RWPE2 (cell line): Measurements from ENCODE around the gene FXYD2.

Source experiments
- ATAC-seq: fragments of 200-7000 bp; cut with Tn5 transposase; 3 replicates; pipeline ENCODE4 v1.9.1; 2021; ENCODE audit warnings: low read depth
- DNase-seq: peaks from one replicate; pipeline ENCODE4 v3.0.0-alpha.2; 2020; ENCODE audit warnings: low spot score
- H3K27ac ChIP-seq: fragments of 450-650 bp; 2 replicates; pipeline ENCODE4 v1.5.1; 2017; ENCODE audit warnings: mild to moderate bottlenecking; ENCODE audit not compliant: poor library complexity, severe bottlenecking
- H3K27me3 ChIP-seq: fragments of 250-450 bp; sonication (Bioruptor Pico); 2 replicates; pipeline ENCODE4 v1.5.1; 2021; ENCODE audit warnings: mild to moderate bottlenecking, moderate library complexity; ENCODE audit not compliant: insufficient read depth, poor library complexity, severe bottlenecking
- H3K36me3 ChIP-seq: fragments of 250-450 bp; sonication (Bioruptor Pico); 2 replicates; pipeline ENCODE4 v1.5.1; 2020; ENCODE audit warnings: low read depth, mild to moderate bottlenecking, moderate library complexity
- H3K4me1 ChIP-seq: fragments of 250-450 bp; sonication (Bioruptor Pico); 2 replicates; pipeline ENCODE4 v1.5.1; 2021; ENCODE audit warnings: mild to moderate bottlenecking, moderate library complexity; ENCODE audit not compliant: insufficient read depth, poor library complexity, severe bottlenecking
- H3K4me3 ChIP-seq: fragments of 250-450 bp; sonication (Bioruptor Pico); 2 replicates; pipeline ENCODE4 v1.5.1; 2021; ENCODE audit warnings: mild to moderate bottlenecking, moderate library complexity; ENCODE audit not compliant: severe bottlenecking
- H3K9me3 ChIP-seq: fragments of 250-450 bp; sonication (Bioruptor Pico); 2 replicates; pipeline ENCODE4 v1.5.1; 2021; ENCODE audit warnings: mild to moderate bottlenecking, moderate library complexity; ENCODE audit not compliant: severe bottlenecking
- TF ChIP-seq, protein P1 (sequence below): fragments of 450-650 bp; IDR thresholded peaks from one replicate; pipeline ENCODE4 v1.5.1; 2017; ENCODE audit warnings: mild to moderate bottlenecking, moderate library complexity; ENCODE audit not compliant: poor library complexity, severe bottlenecking

FXYD2 gene

DNA sequence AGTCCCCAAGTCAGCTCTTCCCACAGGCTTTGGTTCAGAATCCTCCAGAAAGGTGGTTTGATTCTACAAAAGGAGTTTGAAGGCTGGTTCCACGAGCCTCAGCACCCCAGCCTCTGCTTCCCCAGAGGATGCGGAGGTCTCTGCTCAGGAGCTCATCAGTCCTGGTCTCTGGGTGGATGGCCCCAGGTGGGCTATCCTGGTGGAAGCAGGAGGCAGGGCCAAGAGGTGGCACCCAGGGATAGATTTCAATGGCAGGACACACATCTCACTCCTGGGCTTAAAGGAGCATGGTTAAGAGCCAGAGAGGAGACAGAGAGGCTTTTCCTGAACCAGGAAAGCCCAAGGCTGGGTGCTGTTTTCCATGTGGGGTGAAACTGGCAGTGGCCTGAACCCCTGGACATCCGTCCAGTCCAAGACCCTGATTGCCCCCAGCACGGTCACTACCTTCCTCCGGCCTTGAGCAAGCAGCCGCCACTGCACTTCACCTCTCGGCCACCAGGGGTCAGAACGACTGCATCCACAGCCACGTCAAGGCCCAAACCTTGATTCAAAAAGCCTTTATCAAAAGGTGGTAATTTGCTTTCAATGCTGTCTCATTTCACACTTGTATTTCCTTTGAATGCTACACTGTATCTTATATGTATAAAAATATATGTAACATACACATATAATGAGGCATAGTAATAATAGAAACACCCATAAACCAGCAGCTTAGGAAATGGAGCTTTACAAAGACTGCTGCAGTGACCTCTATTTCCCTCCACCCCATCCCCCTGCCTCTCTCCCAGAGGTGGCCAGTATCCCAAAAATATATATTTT is 19.3 kb upstream of the FXYD2 start:
- Histone ChIP-seq H3K4me1 (no peaks in the 10 kb centered on the region), H3K27me3 (no peaks in the 10 kb centered on the region), H3K27ac (no peak overlapping the region), H3K4me3 (no peak overlapping the region), H3K9me3 (no peaks in the 10 kb centered on the region), H3K36me3 (no peaks in the 10 kb centered on the region)
- DNase-seq = no peak
- TF ChIP-seq, protein P1, sequence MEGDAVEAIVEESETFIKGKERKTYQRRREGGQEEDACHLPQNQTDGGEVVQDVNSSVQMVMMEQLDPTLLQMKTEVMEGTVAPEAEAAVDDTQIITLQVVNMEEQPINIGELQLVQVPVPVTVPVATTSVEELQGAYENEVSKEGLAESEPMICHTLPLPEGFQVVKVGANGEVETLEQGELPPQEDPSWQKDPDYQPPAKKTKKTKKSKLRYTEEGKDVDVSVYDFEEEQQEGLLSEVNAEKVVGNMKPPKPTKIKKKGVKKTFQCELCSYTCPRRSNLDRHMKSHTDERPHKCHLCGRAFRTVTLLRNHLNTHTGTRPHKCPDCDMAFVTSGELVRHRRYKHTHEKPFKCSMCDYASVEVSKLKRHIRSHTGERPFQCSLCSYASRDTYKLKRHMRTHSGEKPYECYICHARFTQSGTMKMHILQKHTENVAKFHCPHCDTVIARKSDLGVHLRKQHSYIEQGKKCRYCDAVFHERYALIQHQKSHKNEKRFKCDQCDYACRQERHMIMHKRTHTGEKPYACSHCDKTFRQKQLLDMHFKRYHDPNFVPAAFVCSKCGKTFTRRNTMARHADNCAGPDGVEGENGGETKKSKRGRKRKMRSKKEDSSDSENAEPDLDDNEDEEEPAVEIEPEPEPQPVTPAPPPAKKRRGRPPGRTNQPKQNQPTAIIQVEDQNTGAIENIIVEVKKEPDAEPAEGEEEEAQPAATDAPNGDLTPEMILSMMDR = peak; percentile 88
- peak; percentile 71; the same call in 2 of the 3 replicates for ATAC-seq

DNA sequence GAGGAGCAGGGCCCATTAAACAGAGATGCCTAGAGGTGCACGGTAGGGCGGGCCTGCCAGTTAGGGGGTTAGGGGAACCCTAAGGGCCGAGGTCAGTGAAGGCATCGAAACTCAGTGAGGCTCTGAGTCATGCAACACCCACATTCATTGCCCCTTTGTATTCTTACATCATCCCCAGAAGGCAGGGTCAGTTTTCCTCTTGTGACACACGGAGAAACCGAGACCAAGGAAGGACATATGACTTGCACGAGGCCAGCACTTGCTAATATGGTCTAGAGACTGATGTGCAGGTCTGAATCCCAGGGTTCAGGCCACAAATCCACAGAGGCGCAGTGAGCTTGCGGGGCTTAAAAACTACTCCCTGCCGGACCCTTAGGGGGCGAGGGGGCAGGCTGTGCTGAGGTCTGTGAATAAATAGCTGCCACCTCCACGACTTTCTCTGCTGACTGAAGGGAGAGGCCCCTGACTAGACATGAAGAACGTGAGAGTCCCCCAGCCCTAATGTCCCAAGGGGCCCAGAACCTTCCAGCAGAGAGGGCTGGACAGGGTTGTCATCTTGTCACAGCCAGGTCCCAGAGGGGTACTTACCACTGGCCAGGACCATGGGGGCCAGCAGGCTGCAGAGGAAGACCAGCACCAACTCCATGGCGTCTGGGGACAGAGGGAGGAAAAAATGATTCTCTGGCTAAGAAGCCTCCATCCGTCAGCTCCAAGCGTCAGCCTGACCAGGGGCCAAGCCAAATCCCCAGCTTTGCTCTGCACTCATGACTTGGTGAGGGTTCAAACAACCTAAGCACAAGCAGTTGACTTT is 17.8 kb upstream of the FXYD2 start:
- H3K36me3 ChIP-seq = no peaks in the 10 kb centered on the region
- ATAC-seq = no peak
- H3K9me3 ChIP-seq = no peaks in the 10 kb centered on the region
- DNase-seq = no peak
- H3K27me3 ChIP-seq = no peaks in the 10 kb centered on the region
- H3K4me1 ChIP-seq = no peaks in the 10 kb centered on the region
- TF ChIP-seq, protein P1 = no peak
- H3K4me3 ChIP-seq = no peak overlapping the region
- H3K27ac ChIP-seq = no peak overlapping the region

DNA sequence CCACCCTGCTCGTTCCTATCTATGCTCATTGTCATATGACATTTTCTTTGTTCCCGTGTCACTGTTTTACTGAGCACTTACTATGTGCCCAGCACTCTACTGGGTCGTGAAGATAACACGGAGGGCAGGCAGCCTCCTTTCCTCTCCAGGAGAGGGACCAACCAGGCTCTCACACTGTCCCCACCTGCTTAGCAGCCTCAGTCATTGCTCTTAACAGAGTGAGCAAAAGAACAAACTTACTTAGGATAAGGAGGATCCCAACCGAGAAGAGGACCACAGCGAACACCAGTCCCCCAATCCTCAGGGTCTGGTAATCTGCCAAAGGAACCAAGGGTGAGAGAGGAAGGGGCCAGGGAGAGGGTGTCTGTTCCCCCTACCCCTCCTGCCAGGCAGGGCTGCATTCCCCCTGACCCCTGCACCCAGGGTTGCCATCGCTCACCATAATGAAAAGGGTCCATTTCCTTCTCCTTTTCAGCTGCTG is 17.0 kb upstream of the FXYD2 start:
- H3K4me3 ChIP-seq = no peak overlapping the region
- no peaks in the 10 kb centered on the region for H3K36me3 ChIP-seq
- H3K27ac ChIP-seq = no peak overlapping the region
- no peaks in the 10 kb centered on the region for H3K9me3 ChIP-seq
- no peaks in the 10 kb centered on the region for H3K27me3 ChIP-seq
- TF ChIP-seq, protein P1 = no peak
- DNase-seq (no peak), ATAC-seq (no peak)
- H3K4me1 ChIP-seq = no peaks in the 10 kb centered on the region

DNA sequence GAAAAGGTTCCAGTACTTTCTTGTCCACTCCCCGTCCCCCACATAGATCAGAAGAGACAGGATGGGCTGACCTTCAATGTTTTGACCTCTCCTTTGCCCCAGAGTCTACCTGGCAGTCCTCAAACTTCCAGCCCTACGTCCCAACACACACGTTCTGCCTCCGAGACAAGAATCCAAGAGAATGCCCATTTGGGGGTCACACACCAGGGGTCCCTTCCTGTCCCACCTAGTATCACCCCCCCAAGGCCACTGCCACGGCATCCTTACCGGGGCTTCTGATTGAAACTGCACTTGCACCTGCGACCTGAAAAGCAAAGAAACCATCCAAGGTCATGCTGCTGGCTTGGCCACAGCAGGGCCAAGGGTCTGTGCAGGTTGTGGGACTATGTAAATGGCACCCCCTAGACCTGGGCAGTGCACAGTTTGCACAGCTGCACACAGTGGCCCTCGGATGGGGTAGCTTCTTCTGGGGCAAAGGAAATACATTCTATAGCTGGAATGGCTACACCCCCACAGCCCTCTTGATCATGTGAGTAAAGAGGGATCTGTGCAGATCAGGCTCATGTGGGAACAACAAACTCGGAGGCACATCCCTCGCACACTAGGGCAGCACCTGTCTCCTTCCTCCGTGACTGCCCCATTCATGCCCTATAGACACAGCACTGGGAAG is 16.5 kb upstream of the FXYD2 start:
- Histone ChIP-seq H3K9me3 (no peaks in the 10 kb centered on the region), H3K4me3 (no peak overlapping the region), H3K27me3 (no peaks in the 10 kb centered on the region), H3K36me3 (no peaks in the 10 kb centered on the region), H3K27ac (no peak overlapping the region), H3K4me1 (no peaks in the 10 kb centered on the region)
- ATAC-seq (no peak), DNase-seq (no peak)
- TF ChIP-seq, protein P1 = no peak
